Activated CD4-positive, alpha-beta memory T cell treated with anti-CD3 and anti-CD28 coated beads, Interleukin-2, amount 10 ng/mL, durations not matched to agents 7 days and 5 days (primary cell): ENCODE results near the gene MAD1L1. TPM values are rescaled to one million over a fixed set of nuclear protein-coding genes. Genes with fewer than 3 reads are reported as not detected.
A peak's percentile ranks its signal among the peaks of the same experiment; 100 is the strongest.

ENCODE experiments used
- CTCF ChIA-PET: fragments of 350-600 bp; sonication (Branson Sonifier 250); formaldehyde crosslinking; loops from one replicate; lab custom pipeline; 2021; ENCODE audit warnings: antibody characterized with exemption, inconsistent platforms; lab: Charles Lee
- POLR2A ChIA-PET: fragments of 350-600 bp; sonication (Branson Sonifier 250); formaldehyde crosslinking; loops from one replicate; lab custom pipeline; 2021; ENCODE audit warnings: antibody characterized with exemption; lab: Charles Lee
- DNase-seq: peaks from one replicate; pipeline ENCODE4 v3.0.0-alpha.2; 2020
- H3K27ac Mint-ChIP-seq: one replicate; pipeline ENCODE4 v1.8.0; 2021; ENCODE audit warnings: mild to moderate bottlenecking, mixed read lengths
- H3K27me3 Mint-ChIP-seq: one replicate; pipeline ENCODE4 v1.8.0; 2021; ENCODE audit warnings: mixed read lengths
- H3K36me3 Mint-ChIP-seq: one replicate; pipeline ENCODE4 v1.8.0; 2021; ENCODE audit warnings: low read depth, mixed read lengths
- H3K4me1 Mint-ChIP-seq: one replicate; pipeline ENCODE4 v1.8.0; 2021; ENCODE audit warnings: mixed read lengths
- H3K4me3 Mint-ChIP-seq: one replicate; pipeline ENCODE4 v1.8.0; 2021; ENCODE audit warnings: mild to moderate bottlenecking, mixed read lengths
- H3K9me3 Mint-ChIP-seq: one replicate; pipeline ENCODE4 v1.8.0; 2021; ENCODE audit warnings: mixed read lengths
- total RNA-seq, 2 experiments: library from RNA; stranded (reverse); gene quantifications; one replicate each; pipeline ENCODE4 v1.2.3, GENCODE V29; 2021

The MAD1L1 gene
- total RNA-seq, 2 experiments from 2014 or later = 120 to 136 TPM

- Mint-ChIP-seq H3K36me3 (peaks cover 32% of the 10 kb centered on the region), H3K27me3 (no peaks in the 10 kb centered on the region), H3K27ac (no peak overlapping the region), H3K4me3 (no peak overlapping the region), H3K9me3 (peaks cover 12% of the 10 kb centered on the region), H3K4me1 (peaks cover 11% of the 10 kb centered on the region)
- ChIA-PET POLR2A (no interaction called here), CTCF (no interaction called here)
- DNase-seq = no peak
These were observed 340.5 kb downstream of the MAD1L1 start for GRCh38 chr7:1892011-1892965.

- peaks cover 11% of the 10 kb centered on the region for H3K4me1 Mint-ChIP-seq
- H3K9me3 Mint-ChIP-seq = peaks cover 12% of the 10 kb centered on the region
- ChIA-PET CTCF (no interaction called here), POLR2A (interaction anchor here (1.2 kb wide), 1 partner anchor 49 kb away, joined by 5 read pairs; no protein-coding TSS in a partner anchor)
- no peak overlapping the region for H3K27ac Mint-ChIP-seq
- no peaks in the 10 kb centered on the region for H3K27me3 Mint-ChIP-seq
- H3K4me3 Mint-ChIP-seq = no peak overlapping the region
- DNase-seq = no peak
- peaks cover 42% of the 10 kb centered on the region for H3K36me3 Mint-ChIP-seq
These were observed 342.2 kb downstream of the MAD1L1 start for GRCh38 chr7:1890289-1891235.

GRCh38 chr7:1889556-1890181 is 343.1 kb downstream of the MAD1L1 start:
- no peak overlapping the region for H3K4me3 Mint-ChIP-seq
- CTCF ChIA-PET = no interaction called here

GRCh38 chr7:1889091-1889490 is 343.7 kb downstream of the MAD1L1 start:
- ChIA-PET CTCF (no interaction called here), POLR2A (interaction anchor here (1.2 kb wide), 1 partner anchor 51 kb away, joined by 5 read pairs; no protein-coding TSS in a partner anchor)
- Mint-ChIP-seq H3K27me3 (no peaks in the 10 kb centered on the region), H3K9me3 (peaks cover 12% of the 10 kb centered on the region), H3K4me1 (peaks cover 17% of the 10 kb centered on the region), H3K4me3 (no peak overlapping the region), H3K27ac (no peak overlapping the region), H3K36me3 (peaks cover 42% of the 10 kb centered on the region)
- DNase-seq = no peak

More at GRCh38 chr7:1889556-1890181, 343.1 kb downstream of the MAD1L1 start:
- Mint-ChIP-seq H3K27ac (no peak overlapping the region), H3K36me3 (peaks cover 42% of the 10 kb centered on the region), H3K9me3 (peaks cover 12% of the 10 kb centered on the region), H3K4me1 (peaks cover 13% of the 10 kb centered on the region), H3K27me3 (no peaks in the 10 kb centered on the region)
- DNase-seq = peak; percentile 40
- POLR2A ChIA-PET = interaction anchor here (1.2 kb wide), 1 partner anchor 50 kb away, joined by 5 read pairs; no protein-coding TSS in a partner anchor

GRCh38 chr7:1888425-1888824 is 344.3 kb downstream of the MAD1L1 start:
- no peaks in the 10 kb centered on the region for H3K27me3 Mint-ChIP-seq
- ChIA-PET CTCF (no interaction called here), POLR2A (no interaction called here)
- peaks cover 22% of the 10 kb centered on the region for H3K4me1 Mint-ChIP-seq
- H3K9me3 Mint-ChIP-seq = peaks cover 12% of the 10 kb centered on the region
- DNase-seq = no peak
- no peak overlapping the region for H3K27ac Mint-ChIP-seq
- no peak overlapping the region for H3K4me3 Mint-ChIP-seq
- H3K36me3 Mint-ChIP-seq = peaks cover 42% of the 10 kb centered on the region

- H3K4me3 Mint-ChIP-seq = no peak overlapping the region
- CTCF ChIA-PET = no interaction called here
- H3K27ac Mint-ChIP-seq = no peak overlapping the region
- DNase-seq = no peak
- peaks cover 34% of the 10 kb centered on the region for H3K4me1 Mint-ChIP-seq
- no peaks in the 10 kb centered on the region for H3K27me3 Mint-ChIP-seq
- H3K36me3 Mint-ChIP-seq = peaks cover 45% of the 10 kb centered on the region
- H3K9me3 Mint-ChIP-seq = peaks cover 12% of the 10 kb centered on the region
- POLR2A ChIA-PET = no interaction called here
These were observed 345.5 kb downstream of the MAD1L1 start for GRCh38 chr7:1887251-1887650.

- Mint-ChIP-seq H3K4me1 (peaks cover 41% of the 10 kb centered on the region), H3K4me3 (no peak overlapping the region), H3K27me3 (no peaks in the 10 kb centered on the region), H3K36me3 (peaks cover 44% of the 10 kb centered on the region), H3K9me3 (peaks cover 12% of the 10 kb centered on the region), H3K27ac (no peak overlapping the region)
- CTCF ChIA-PET = no interaction called here
- no peak for DNase-seq
- POLR2A ChIA-PET = no interaction called here
These were observed 346.2 kb downstream of the MAD1L1 start for GRCh38 chr7:1886361-1887064.

- no peak for DNase-seq
- no peak overlapping the region for H3K4me3 Mint-ChIP-seq
- ChIA-PET CTCF (no interaction called here), POLR2A (no interaction called here)
- peaks cover 46% of the 10 kb centered on the region for H3K36me3 Mint-ChIP-seq
- H3K9me3 Mint-ChIP-seq = peaks cover 12% of the 10 kb centered on the region
- H3K27me3 Mint-ChIP-seq = no peaks in the 10 kb centered on the region
- H3K4me1 Mint-ChIP-seq = peaks cover 44% of the 10 kb centered on the region
- no peak overlapping the region for H3K27ac Mint-ChIP-seq
These were observed 347.1 kb downstream of the MAD1L1 start for GRCh38 chr7:1885465-1886226.

- no peak overlapping the region for H3K4me3 Mint-ChIP-seq
- POLR2A ChIA-PET = no interaction called here
- no peaks in the 10 kb centered on the region for H3K27me3 Mint-ChIP-seq
- peaks cover 42% of the 10 kb centered on the region for H3K4me1 Mint-ChIP-seq
- CTCF ChIA-PET = no interaction called here
- H3K9me3 Mint-ChIP-seq = peaks cover 12% of the 10 kb centered on the region
- no peak for DNase-seq
- peaks cover 46% of the 10 kb centered on the region for H3K36me3 Mint-ChIP-seq
- no peak overlapping the region for H3K27ac Mint-ChIP-seq
These were observed 348.0 kb downstream of the MAD1L1 start for GRCh38 chr7:1884583-1885350.

GRCh38 chr7:1883834-1884582 is 348.7 kb downstream of the MAD1L1 start:
- peaks cover 46% of the 10 kb centered on the region for H3K36me3 Mint-ChIP-seq
- H3K9me3 Mint-ChIP-seq = peaks cover 12% of the 10 kb centered on the region
- no peak for DNase-seq
- ChIA-PET POLR2A (interaction anchor here (1.8 kb wide), 1 partner anchor 56 kb away, joined by 5 read pairs; no protein-coding TSS in a partner anchor), CTCF (no interaction called here)
- H3K4me3 Mint-ChIP-seq = no peak overlapping the region
- H3K4me1 Mint-ChIP-seq = peaks cover 38% of the 10 kb centered on the region
- H3K27me3 Mint-ChIP-seq = no peaks in the 10 kb centered on the region
- no peak overlapping the region for H3K27ac Mint-ChIP-seq
